HG03280 (cell line): ENCODE data around the gene RBP5.

ENCODE experiments used
- ATAC-seq: cut with Tn5 transposase; IDR thresholded peaks from one replicate; pipeline ENCODE4 v1.9.1; 2021; ENCODE audit warnings: mild to moderate bottlenecking, moderate library complexity; ENCODE audit not compliant: unreplicated experiment

Gene RBP5

GRCh38 chr12:7146228-7146627 is 17.5 kb upstream of the RBP5 start:
- ATAC-seq, result no peak

- ATAC-seq, result no peak
Observed at GRCh38 chr12:7145671-7146070, 17.0 kb upstream of the RBP5 start.

GRCh38 chr12:7144414-7145120 is 15.9 kb upstream of the RBP5 start:
- no peak for ATAC-seq

- ATAC-seq, result no peak
Observed at GRCh38 chr12:7143564-7143963, 14.9 kb upstream of the RBP5 start.

- no peak for ATAC-seq
Observed at GRCh38 chr12:7142809-7143465, 14.2 kb upstream of the RBP5 start.

GRCh38 chr12:7142056-7142644 is 13.5 kb upstream of the RBP5 start:
- ATAC-seq, result no peak

- ATAC-seq, result no peak
Observed at GRCh38 chr12:7141351-7142005, 12.8 kb upstream of the RBP5 start.

GRCh38 chr12:7139200-7139599 is 10.5 kb upstream of the RBP5 start:
- no peak for ATAC-seq

- ATAC-seq, result no peak
Observed at GRCh38 chr12:7137908-7138307, 9.2 kb upstream of the RBP5 start.

GRCh38 chr12:7136676-7137075 is 8.0 kb upstream of the RBP5 start:
- ATAC-seq, result no peak

GRCh38 chr12:7136071-7136470 is 7.4 kb upstream of the RBP5 start:
- no peak for ATAC-seq

- ATAC-seq, result no peak
Observed at GRCh38 chr12:7134396-7135166, 5.9 kb upstream of the RBP5 start.

- no peak for ATAC-seq
Observed at GRCh38 chr12:7131502-7131866, 2.8 kb upstream of the RBP5 start.

GRCh38 chr12:7130701-7131501 is 2.2 kb upstream of the RBP5 start:
- no peak for ATAC-seq

GRCh38 chr12:7129872-7130691 is 1.4 kb upstream of the RBP5 start, which contains the start of gene CLSTN3:
Gene CLSTN3 (plus strand): TSS chr12:7130371. CDS start chr12:7130649, 278 bp downstream.
- ATAC-seq, result peak; percentile 58

- peak; percentile 28 for ATAC-seq
Observed at GRCh38 chr12:7129287-7129871, 690 bp upstream of the RBP5 start.

- no peak for ATAC-seq
Observed at GRCh38 chr12:7127916-7128626, 618 bp downstream of the RBP5 start.

- no peak for ATAC-seq
Observed at GRCh38 chr12:7125632-7126227, 3.0 kb downstream of the RBP5 start.
